HG03139 (cell line): ENCODE results near the gene SAP30BP.

Experiments
- ATAC-seq: cut with Tn5 transposase; IDR thresholded peaks from one replicate; pipeline ENCODE4 v1.9.1; 2021; ENCODE audit not compliant: unreplicated experiment

SAP30BP gene

GRCh38 chr17:75646638-75646992, 20.5 kb upstream of the SAP30BP start:
- no peak for ATAC-seq

- no peak for ATAC-seq
Measured at GRCh38 chr17:75647061-75647460, 20.1 kb upstream of the SAP30BP start.

- no peak for ATAC-seq
Measured at GRCh38 chr17:75647921-75648320, 19.2 kb upstream of the SAP30BP start.

- ATAC-seq: no peak
Measured at GRCh38 chr17:75649687-75650086, 17.5 kb upstream of the SAP30BP start.

- no peak for ATAC-seq
Measured at GRCh38 chr17:75650874-75651273, 16.3 kb upstream of the SAP30BP start.

- ATAC-seq: no peak
Measured at GRCh38 chr17:75652341-75652740, 14.8 kb upstream of the SAP30BP start.

GRCh38 chr17:75652934-75653549, 14.1 kb upstream of the SAP30BP start:
- no peak for ATAC-seq

GRCh38 chr17:75654176-75654575, 13.0 kb upstream of the SAP30BP start:
- ATAC-seq: no peak

GRCh38 chr17:75658237-75658636, 8.9 kb upstream of the SAP30BP start:
- ATAC-seq: no peak

- ATAC-seq: no peak
Measured at GRCh38 chr17:75661531-75661930, 5.6 kb upstream of the SAP30BP start.

- no peak for ATAC-seq
Measured at GRCh38 chr17:75662511-75662910, 4.6 kb upstream of the SAP30BP start.

GRCh38 chr17:75664099-75664549, 3.0 kb upstream of the SAP30BP start:
- peak; percentile 55 for ATAC-seq

- ATAC-seq: no peak
Measured at GRCh38 chr17:75665981-75666380, 1.2 kb upstream of the SAP30BP start.

- ATAC-seq: no peak
Measured at GRCh38 chr17:75667825-75668224, 687 bp downstream of the SAP30BP start.

- ATAC-seq: no peak
Measured at GRCh38 chr17:75668489-75668888, 1.4 kb downstream of the SAP30BP start.

- no peak for ATAC-seq
Measured at GRCh38 chr17:75670868-75671267, 3.7 kb downstream of the SAP30BP start.

GRCh38 chr17:75672011-75672410, 4.9 kb downstream of the SAP30BP start:
- no peak for ATAC-seq

- no peak for ATAC-seq
Measured at GRCh38 chr17:75673487-75673886, 6.3 kb downstream of the SAP30BP start.

- ATAC-seq: no peak
Measured at GRCh38 chr17:75676461-75676860, 9.3 kb downstream of the SAP30BP start.

- ATAC-seq: no peak
Measured at GRCh38 chr17:75679706-75680211, 12.6 kb downstream of the SAP30BP start.

- ATAC-seq: no peak
Measured at GRCh38 chr17:75680431-75680830, 13.3 kb downstream of the SAP30BP start.

GRCh38 chr17:75681289-75681688, 14.2 kb downstream of the SAP30BP start:
- no peak for ATAC-seq

- no peak for ATAC-seq
Measured at GRCh38 chr17:75683583-75683982, 16.4 kb downstream of the SAP30BP start.
